ENCODE measurements around the gene PKLR.
"Not testable (repeated sequence)": the region's sequence is repeated elsewhere in the genome, so short reads cannot be mapped to it uniquely, and the experiment has no call there.

The PKLR gene

DNA sequence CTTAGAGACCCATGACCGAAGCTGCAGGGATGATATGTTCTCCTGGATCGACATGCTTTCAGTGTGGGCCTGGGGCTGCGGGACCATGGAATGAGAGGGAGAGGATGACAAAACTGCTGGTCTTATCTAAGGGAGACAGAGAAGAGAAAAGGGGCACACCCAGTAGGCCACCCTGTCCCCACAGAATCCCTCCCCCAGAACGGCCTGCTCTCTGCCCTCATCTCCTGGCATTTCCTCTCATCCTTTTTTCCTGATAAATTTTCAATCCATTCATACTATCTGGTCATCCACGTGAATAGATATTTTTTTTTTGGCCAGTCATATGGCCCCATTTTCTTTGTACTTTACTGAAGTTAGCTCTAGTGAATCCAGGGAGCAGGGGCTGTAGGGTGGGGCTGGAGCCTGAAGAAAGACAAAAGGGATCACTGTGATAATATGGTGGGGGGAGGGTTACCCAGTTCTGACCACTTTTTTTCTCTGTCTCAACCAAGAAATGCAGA is at the start of gene PKLR:
PKLR (minus strand) TSS at position 97 of the 500 bp plus-strand sequence; CDS start at position 54, 43 bp downstream.
- Histone ChIP-seq H3K79me2 (ENCODE audit: control insufficient read depth, insufficient read depth, low read length, unreplicated experiment) (no peaks in the 10 kb centered on the region), H3K27me3 (ENCODE audit: insufficient read depth, low read length) (peaks cover 13% of the 10 kb centered on the region), H3K4me3 (ENCODE audit: low read depth, low read length) (no peak within 1 kb of the TSS), H3K36me3 (ENCODE audit: insufficient read depth, low read length) (no peaks in the 10 kb centered on the region), H3K4me1 (ENCODE audit: control insufficient read depth, insufficient read depth, low read length, unreplicated experiment) (peaks cover 4% of the 10 kb centered on the region), H2AFZ (ENCODE audit: low read length, unreplicated experiment) (no peak within 1 kb of the TSS), H3K27ac (ENCODE audit: low read depth, low read length) (no peak within 1 kb of the TSS)

DNA sequence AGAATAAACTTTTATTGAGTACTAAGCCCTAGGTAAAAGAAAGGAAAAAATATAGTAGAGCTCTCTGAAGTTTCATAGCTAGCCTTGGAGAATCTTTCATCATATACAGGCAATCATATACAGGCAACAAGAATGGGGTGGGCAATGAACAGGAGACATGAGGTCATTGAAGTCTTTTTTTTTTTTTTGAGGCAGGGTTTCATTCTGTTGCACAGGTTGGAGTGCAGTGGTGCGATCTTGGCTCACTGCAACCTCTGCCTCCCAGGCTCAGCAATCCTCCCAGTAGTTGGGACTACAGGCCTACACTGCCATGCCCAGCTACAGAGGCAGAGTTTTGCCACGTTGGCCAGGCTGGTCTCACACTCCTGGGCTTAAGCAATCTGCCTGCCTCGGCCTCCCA is 41.6 kb upstream of the PKLR start:
- H3K27me3 ChIP-seq (ENCODE audit: insufficient read depth, low read length), result no peaks in the 10 kb centered on the region
- H2AFZ ChIP-seq (ENCODE audit: low read length, unreplicated experiment), result no peak overlapping the region
- H3K27ac ChIP-seq (ENCODE audit: low read depth, low read length), result no peak overlapping the region
- H3K36me3 ChIP-seq (ENCODE audit: insufficient read depth, low read length), result peaks cover 57% of the 10 kb centered on the region
- no peaks in the 10 kb centered on the region for H3K4me1 ChIP-seq (ENCODE audit: control insufficient read depth, insufficient read depth, low read length, unreplicated experiment)
- no peaks in the 10 kb centered on the region for H3K79me2 ChIP-seq (ENCODE audit: control insufficient read depth, insufficient read depth, low read length, unreplicated experiment)
- no peak overlapping the region for H3K4me3 ChIP-seq (ENCODE audit: low read depth, low read length)

DNA sequence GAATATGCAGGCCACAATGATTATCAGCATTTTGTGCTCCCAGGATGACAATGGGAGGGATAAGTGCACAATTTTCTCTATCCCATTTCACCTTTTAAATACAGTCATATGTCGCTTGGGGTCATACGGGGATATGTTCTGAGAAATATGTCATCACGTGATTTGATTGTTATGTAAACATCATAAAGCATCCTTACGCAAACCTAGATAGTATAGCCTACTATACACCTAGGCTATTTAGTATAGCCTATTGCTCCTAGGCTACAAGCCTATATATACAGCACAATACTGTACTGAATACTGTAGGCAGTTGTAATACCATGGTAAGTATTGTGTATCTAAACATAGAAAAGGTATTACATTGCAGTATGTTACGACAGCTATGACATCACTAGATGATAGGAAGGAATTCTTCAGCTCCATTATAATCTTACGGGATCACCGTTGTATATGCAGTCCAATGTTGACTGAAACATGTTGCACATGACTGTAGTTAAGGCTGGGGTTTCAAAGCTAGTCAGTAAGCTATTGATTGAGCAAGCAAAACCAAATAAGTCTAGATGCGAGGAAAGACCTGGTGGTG is 38.4 kb upstream of the PKLR start:
- Histone ChIP-seq H3K27ac (ENCODE audit: low read depth, low read length) (no peak overlapping the region), H3K27me3 (ENCODE audit: insufficient read depth, low read length) (no peaks in the 10 kb centered on the region), H2AFZ (ENCODE audit: low read length, unreplicated experiment) (no peak overlapping the region), H3K4me3 (ENCODE audit: low read depth, low read length) (no peak overlapping the region), H3K4me1 (ENCODE audit: control insufficient read depth, insufficient read depth, low read length, unreplicated experiment) (no peaks in the 10 kb centered on the region), H3K79me2 (ENCODE audit: control insufficient read depth, insufficient read depth, low read length, unreplicated experiment) (no peaks in the 10 kb centered on the region), H3K36me3 (ENCODE audit: insufficient read depth, low read length) (peaks cover 48% of the 10 kb centered on the region)

DNA sequence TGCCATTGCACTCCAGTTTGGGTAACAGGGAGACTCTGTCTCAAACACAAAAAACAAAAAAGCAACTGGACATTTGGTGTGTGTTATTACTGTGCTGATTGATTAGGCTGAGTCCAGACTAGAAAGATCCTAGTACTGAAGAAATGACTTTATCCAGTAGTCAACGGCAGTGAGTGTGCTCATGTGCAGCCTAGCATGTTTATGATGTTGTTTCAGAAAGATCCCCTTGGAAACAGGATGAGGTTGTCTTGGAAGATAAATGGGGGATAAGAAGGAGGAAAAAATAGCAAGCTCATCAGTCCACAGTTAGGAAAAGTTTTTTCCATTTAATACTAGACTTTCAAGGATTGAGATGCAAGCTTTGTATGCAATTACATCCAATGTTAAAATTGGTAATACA is 33.7 kb upstream of the PKLR start:
- H3K4me1 ChIP-seq (ENCODE audit: control insufficient read depth, insufficient read depth, low read length, unreplicated experiment), result no peaks in the 10 kb centered on the region
- no peaks in the 10 kb centered on the region for H3K27me3 ChIP-seq (ENCODE audit: insufficient read depth, low read length)

DNA sequence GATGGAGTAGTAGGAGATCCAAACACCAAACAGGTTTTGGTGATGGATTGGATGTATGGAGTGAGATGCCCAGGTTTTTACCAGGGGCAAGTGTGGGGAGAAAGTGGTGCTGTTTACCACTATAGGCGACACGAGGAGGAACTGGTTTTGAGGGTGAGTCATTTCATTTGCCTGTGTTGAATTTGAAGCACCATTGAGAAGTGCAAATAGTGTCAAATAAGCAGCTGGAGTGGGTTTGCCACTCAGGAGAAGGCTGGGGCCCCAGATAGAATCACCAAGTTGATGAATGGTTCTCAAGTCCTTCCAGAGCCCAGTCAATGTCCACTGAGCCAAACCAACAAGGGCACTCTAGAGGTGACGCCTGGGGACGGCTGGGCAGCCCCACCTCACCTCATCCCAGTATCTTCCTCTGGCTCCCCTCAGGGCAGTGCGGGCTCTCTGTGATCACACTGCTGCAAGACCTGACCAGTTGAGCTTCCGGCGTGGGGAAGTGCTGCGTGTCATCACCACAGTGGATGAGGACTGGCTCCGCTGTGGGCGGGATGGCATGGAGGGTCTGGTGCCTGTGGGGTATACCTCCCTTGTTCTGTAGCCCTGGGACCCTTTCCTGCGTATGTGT is 28.9 kb upstream of the PKLR start:
- Histone ChIP-seq H3K27ac (ENCODE audit: low read depth, low read length) (no peak overlapping the region), H3K4me3 (ENCODE audit: low read depth, low read length) (no peak overlapping the region), H3K27me3 (ENCODE audit: insufficient read depth, low read length) (no peaks in the 10 kb centered on the region), H3K79me2 (ENCODE audit: control insufficient read depth, insufficient read depth, low read length, unreplicated experiment) (peaks cover 18% of the 10 kb centered on the region), H3K4me1 (ENCODE audit: control insufficient read depth, insufficient read depth, low read length, unreplicated experiment) (peaks cover 4% of the 10 kb centered on the region), H2AFZ (ENCODE audit: low read length, unreplicated experiment) (no peak overlapping the region), H3K36me3 (ENCODE audit: insufficient read depth, low read length) (0 out of 2 replicates have a peak, but pooled peaks cover 7% of the 10 kb centered on the region)

More for the DNA sequence above, 33.7 kb upstream of the PKLR start:
- Histone ChIP-seq H3K36me3 (ENCODE audit: insufficient read depth, low read length) (peaks cover 24% of the 10 kb centered on the region), H3K79me2 (ENCODE audit: control insufficient read depth, insufficient read depth, low read length, unreplicated experiment) (no peaks in the 10 kb centered on the region), H2AFZ (ENCODE audit: low read length, unreplicated experiment) (no peak overlapping the region), H3K4me3 (ENCODE audit: low read depth, low read length) (no peak overlapping the region), H3K27ac (ENCODE audit: low read depth, low read length) (no peak overlapping the region)

DNA sequence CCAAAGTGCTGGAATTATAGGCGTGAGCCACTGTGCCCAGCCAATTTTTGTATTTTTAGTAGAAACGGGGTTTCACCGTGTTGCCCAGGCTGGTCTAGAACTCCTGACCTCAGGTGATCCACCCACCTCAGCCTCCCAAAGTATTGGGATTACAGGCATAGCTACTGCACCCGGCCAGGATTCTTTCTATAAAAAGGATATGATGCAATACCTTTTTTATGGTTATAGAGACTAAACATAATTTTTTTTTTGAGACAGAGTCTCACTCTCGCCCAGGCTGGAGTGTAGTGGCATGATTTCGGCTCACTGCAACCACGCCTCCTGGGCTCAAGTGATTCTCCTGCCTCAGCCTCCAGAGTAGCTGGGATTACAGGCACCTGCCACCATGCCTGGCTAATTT is 27.6 kb upstream of the PKLR start:
- H3K27me3 ChIP-seq (ENCODE audit: insufficient read depth, low read length); H3K36me3 ChIP-seq (ENCODE audit: insufficient read depth, low read length); H2AFZ ChIP-seq (ENCODE audit: low read length, unreplicated experiment); H3K4me3 ChIP-seq (ENCODE audit: low read depth, low read length); H3K4me1 ChIP-seq (ENCODE audit: control insufficient read depth, insufficient read depth, low read length, unreplicated experiment); H3K27ac ChIP-seq (ENCODE audit: low read depth, low read length): not testable (repeated sequence)
- peaks cover 25% of the 10 kb centered on the region for H3K79me2 ChIP-seq (ENCODE audit: control insufficient read depth, insufficient read depth, low read length, unreplicated experiment)

DNA sequence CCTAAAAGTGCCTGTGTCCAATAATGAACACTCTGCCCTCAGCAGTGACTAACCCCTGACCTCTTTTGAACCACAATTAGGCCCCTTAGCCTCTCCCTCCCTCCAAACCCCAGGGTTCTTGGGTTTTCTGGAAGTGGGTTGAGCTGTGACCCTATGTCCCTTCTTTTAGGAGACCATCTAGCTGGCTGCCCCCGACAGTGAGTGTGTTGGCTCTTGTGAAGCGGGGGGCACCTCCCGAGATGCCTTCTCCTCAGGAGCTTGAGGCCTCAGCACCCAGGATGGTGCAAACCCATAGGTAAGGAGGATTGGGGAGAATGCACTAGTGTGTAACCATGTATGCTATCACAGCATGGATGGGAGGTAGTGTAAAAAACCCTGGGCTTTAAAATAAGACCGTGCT is 26.7 kb upstream of the PKLR start:
- Histone ChIP-seq H3K4me3 (ENCODE audit: low read depth, low read length) (no peak overlapping the region), H2AFZ (ENCODE audit: low read length, unreplicated experiment) (no peak overlapping the region), H3K27ac (ENCODE audit: low read depth, low read length) (no peak overlapping the region), H3K4me1 (ENCODE audit: control insufficient read depth, insufficient read depth, low read length, unreplicated experiment) (peaks cover 4% of the 10 kb centered on the region), H3K79me2 (ENCODE audit: control insufficient read depth, insufficient read depth, low read length, unreplicated experiment) (peaks cover 25% of the 10 kb centered on the region), H3K27me3 (ENCODE audit: insufficient read depth, low read length) (no peaks in the 10 kb centered on the region), H3K36me3 (ENCODE audit: insufficient read depth, low read length) (0 out of 2 replicates have a peak, but pooled peaks cover 7% of the 10 kb centered on the region)

DNA sequence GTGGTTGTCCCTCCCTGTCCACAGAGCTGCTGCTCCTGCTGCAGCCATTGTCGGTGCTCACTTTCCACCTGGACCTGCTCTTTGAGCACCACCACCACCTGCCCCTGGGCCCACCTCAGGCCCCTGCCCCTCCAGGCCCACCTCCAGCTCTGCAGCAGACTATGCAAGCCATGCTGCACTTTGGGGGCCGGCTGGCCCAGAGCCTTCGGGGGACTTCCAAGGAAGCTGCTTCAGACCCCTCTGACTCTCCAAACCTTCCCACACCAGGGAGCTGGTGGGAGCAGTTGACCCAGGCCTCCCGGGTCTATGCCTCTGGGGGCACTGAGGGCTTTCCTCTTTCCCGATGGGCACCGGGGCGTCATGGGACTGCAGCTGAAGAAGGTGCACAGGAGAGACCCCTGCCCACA is 25.4 kb upstream of the PKLR start:
- Histone ChIP-seq H3K36me3 (ENCODE audit: insufficient read depth, low read length) (0 out of 2 replicates have a peak, but pooled peaks cover 7% of the 10 kb centered on the region), H2AFZ (ENCODE audit: low read length, unreplicated experiment) (no peak overlapping the region), H3K4me3 (ENCODE audit: low read depth, low read length) (no peak overlapping the region; the same call in 1 of the 2 replicates), H3K4me1 (ENCODE audit: control insufficient read depth, insufficient read depth, low read length, unreplicated experiment) (peaks cover 13% of the 10 kb centered on the region), H3K27ac (ENCODE audit: low read depth, low read length) (no peak overlapping the region), H3K27me3 (ENCODE audit: insufficient read depth, low read length) (no peaks in the 10 kb centered on the region), H3K79me2 (ENCODE audit: control insufficient read depth, insufficient read depth, low read length, unreplicated experiment) (peaks cover 33% of the 10 kb centered on the region)

DNA sequence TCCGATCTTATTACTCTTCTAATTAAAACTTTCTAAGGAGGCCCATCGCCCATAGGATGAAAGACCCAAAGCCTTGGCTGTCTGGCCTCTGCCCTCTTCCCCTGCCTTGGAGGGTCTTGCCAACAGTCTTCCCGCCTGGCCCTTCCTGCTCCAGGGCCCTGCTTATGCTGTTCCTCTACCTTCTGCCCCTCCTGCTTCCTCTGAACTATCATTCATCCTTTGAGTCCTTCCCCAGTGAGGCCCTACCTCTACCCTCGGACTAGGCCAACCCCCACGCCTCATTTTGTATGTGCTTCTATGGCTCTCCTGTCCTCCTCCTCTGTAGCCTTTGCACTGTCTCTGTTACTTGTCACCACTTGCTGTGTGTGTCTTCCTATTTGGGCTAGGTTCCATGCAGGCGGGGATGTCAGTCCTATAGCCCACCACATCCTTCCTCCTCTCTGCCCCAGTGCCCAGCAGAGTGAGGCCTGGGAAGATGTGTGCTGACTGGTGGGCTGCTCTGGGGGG is 24.8 kb upstream of the PKLR start:
- no peak overlapping the region for H3K27ac ChIP-seq (ENCODE audit: low read depth, low read length)
- no peaks in the 10 kb centered on the region for H3K27me3 ChIP-seq (ENCODE audit: insufficient read depth, low read length)
- peaks cover 39% of the 10 kb centered on the region for H3K79me2 ChIP-seq (ENCODE audit: control insufficient read depth, insufficient read depth, low read length, unreplicated experiment)
- H3K4me1 ChIP-seq (ENCODE audit: control insufficient read depth, insufficient read depth, low read length, unreplicated experiment), result peaks cover 19% of the 10 kb centered on the region
- H2AFZ ChIP-seq (ENCODE audit: low read length, unreplicated experiment), result no peak overlapping the region
- H3K36me3 ChIP-seq (ENCODE audit: insufficient read depth, low read length), result 0 out of 2 replicates have a peak, but pooled peaks cover 7% of the 10 kb centered on the region
- peak overlapping the region; percentile 81 for H3K4me3 ChIP-seq (ENCODE audit: low read depth, low read length)

DNA sequence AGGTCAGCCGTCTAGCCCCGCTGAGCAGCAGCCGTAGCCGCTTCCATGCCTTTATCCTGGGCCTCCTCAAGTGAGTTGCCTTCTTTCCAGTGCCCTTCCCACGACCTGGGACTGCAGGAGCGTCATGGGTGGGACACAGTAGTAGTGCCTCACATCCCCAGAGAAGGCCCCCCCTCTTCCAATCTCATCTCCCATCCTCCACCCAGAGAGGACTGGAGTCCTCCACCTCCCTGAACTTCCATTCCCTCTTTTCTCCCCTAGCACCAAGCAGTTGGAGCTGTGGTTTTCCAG is 24.3 kb upstream of the PKLR start:
- H3K27me3 ChIP-seq (ENCODE audit: insufficient read depth, low read length), result no peaks in the 10 kb centered on the region
- peaks cover 41% of the 10 kb centered on the region for H3K79me2 ChIP-seq (ENCODE audit: control insufficient read depth, insufficient read depth, low read length, unreplicated experiment)
- H3K4me3 ChIP-seq (ENCODE audit: low read depth, low read length), result peak overlapping the region; percentile 81
- H3K27ac ChIP-seq (ENCODE audit: low read depth, low read length), result no peak overlapping the region
- no peak overlapping the region for H2AFZ ChIP-seq (ENCODE audit: low read length, unreplicated experiment)
- peaks cover 23% of the 10 kb centered on the region for H3K4me1 ChIP-seq (ENCODE audit: control insufficient read depth, insufficient read depth, low read length, unreplicated experiment)
- 0 out of 2 replicates have a peak, but pooled peaks cover 7% of the 10 kb centered on the region for H3K36me3 ChIP-seq (ENCODE audit: insufficient read depth, low read length)

Data from ACC112 (cell line).